GM21447 (cell line): ENCODE data around the gene SRSF7.
"Not testable (repeated sequence)": the region's sequence is repeated elsewhere in the genome, so short reads cannot be mapped to it uniquely, and the experiment has no call there.

ENCODE experiments used
- ATAC-seq: cut with Tn5 transposase; IDR thresholded peaks from one replicate; pipeline ENCODE4 v1.9.1; 2021; ENCODE audit not compliant: unreplicated experiment

SRSF7 gene

GRCh38 chr2:38750891-38751595 is at the start of gene SRSF7:
Gene SRSF7, minus strand, starts transcription at chr2:38751361. Its CDS starts 105 bp downstream, at chr2:38751256.
- ATAC-seq: peak; percentile 78

- ATAC-seq: no peak
Observed at GRCh38 chr2:38797953-38798352, 46.8 kb upstream of the SRSF7 start.

- no peak for ATAC-seq
Observed at GRCh38 chr2:38797250-38797676, 46.1 kb upstream of the SRSF7 start.

DNA sequence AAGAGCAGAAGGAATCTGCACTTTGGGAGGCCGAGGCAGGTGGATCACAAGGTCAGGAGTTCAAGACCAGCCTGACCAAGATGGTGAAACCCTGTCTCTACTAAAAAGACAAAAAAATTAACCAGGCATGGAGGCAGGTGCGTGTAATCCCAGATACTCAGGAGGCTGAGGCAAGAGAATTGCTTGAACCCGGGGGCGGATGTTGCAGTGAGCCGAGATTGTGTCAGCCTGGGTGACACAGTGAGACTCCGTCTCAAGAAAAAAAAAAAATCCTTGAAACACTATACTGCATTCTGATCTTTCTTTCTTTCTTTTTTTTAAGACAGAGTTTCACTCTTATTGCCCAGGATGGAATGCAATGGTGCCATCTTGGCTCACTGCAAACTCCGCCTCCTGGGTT is 43.9 kb upstream of the SRSF7 start:
- ATAC-seq: not testable (repeated sequence)

GRCh38 chr2:38794235-38794946 is 43.2 kb upstream of the SRSF7 start:
- ATAC-seq: no peak

GRCh38 chr2:38793511-38793910 is 42.4 kb upstream of the SRSF7 start:
- ATAC-seq: no peak

DNA sequence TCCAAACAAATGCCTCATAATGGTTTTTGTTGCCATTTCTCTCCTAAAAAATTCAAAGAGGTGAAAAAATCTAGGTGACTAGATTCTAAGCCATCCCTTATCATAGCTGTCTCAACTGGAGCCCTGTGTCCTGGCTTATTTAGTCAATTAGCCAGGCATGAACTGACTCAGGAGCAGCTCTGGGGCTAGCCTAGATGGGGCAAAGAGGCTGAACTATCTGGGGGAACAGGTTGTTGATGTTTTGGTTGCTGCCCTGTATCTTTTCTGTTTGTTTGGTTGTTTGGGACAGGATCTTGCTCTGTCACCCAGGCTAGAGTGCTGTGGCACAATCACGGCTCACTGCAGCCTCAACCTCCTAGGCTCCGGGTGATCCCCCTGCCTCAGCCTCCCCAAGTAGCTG is 41.6 kb upstream of the SRSF7 start:
- ATAC-seq: no peak

- not testable (repeated sequence) for ATAC-seq
Observed at GRCh38 chr2:38792321-38792720, 41.2 kb upstream of the SRSF7 start.

DNA sequence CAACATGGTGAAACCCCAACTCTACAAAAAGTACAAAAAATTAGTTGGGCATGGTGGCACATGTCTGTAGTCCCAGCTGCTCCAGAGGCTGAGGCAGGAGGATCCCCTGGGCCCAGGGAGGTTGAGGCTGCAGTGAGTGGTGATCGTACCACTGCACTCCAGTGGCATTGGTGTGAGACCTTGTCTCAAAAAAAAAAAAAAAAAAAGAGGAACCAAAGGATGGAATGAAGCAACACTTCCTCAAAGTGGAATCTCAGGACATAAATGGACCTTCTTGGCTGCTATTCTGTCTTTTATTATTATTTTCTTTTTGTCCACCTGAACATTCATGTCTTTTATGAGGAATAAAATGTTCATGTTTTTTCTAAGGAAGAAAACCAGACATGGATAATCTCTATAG is 40.6 kb upstream of the SRSF7 start:
- no peak for ATAC-seq

DNA sequence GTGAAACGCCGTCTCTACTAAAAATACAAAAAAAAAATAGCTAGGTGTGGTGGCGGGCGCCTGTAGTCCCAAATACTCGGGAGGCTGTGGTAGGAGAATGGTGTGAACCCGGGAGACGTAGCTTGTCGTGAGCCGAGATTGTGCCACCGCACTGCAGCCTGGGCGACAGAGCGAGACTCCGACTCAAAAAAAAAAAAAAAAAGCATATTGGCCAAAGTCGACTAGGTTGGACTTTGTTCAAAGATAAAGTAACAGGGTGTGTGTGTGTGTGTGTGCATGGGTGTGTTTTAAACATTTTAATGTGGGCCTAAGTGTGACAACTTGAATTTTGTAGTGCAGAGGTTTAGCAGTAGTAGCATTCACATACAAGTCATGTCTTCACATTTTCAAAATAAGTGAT is 38.5 kb upstream of the SRSF7 start:
- no peak for ATAC-seq

- ATAC-seq: no peak
Observed at GRCh38 chr2:38788306-38788705, 37.1 kb upstream of the SRSF7 start.

DNA sequence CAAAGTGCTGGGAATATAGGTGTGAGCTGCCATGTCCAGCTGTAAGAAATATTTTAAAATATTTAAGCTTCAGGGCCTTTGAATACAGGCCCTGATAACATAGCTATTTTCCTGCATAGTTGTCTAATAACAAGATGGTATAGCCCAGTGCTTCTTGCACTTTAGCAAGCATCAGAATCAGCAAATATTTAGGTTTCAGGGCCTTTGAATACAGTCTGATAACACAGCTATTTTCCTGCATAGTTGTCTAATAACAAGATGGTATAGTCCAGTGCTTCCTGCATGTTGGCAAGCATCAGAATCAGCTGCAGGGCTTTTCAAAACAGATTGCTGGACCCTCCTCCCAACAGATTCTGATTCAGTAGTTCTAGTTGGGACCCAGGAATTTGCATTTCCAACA is 32.4 kb upstream of the SRSF7 start:
- no peak for ATAC-seq

- no peak for ATAC-seq
Observed at GRCh38 chr2:38778687-38779082, 27.5 kb upstream of the SRSF7 start.

GRCh38 chr2:38776531-38776930 is 25.4 kb upstream of the SRSF7 start:
- ATAC-seq: no peak

GRCh38 chr2:38775921-38776225 is 24.7 kb upstream of the SRSF7 start:
- no peak for ATAC-seq

DNA sequence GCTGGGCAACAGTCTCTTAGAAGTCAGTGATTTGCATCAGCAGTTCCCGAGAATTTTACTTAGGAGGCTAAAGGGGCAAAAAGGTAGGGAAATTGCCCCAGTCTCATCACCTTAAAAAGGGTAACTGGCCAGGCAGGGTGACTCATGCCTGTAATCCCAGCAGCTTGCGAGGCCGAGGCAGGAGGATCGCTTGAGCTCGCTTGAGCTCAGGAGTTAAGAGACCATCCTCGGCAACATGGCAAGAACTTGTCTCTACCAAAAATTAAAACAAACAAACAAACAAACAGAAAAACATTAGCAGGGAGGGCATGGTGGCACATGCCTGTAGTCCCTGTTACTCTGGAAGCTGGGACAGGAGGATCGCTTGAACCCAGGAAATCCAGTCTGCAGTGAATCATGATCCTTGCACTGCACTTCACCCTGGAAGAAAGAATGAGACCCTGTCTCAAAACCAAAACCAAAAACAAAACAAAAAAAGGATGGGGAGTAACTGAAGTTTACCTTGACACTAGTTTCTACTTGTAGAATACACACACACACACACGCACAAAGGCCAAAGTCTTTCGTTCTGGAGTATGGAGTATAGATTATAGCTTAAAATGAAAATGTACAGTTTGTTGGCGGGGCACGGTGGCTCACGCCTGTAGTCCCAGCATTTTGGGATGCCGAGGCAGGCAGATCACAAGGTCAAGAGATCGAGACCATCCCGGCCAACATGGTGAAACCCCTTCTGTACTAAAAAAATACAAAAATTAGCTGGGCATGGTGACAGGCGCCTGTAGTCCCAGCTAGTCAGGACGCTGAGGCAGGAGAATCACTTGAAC is 24.1 kb upstream of the SRSF7 start:
- no peak for ATAC-seq

- no peak for ATAC-seq
Observed at GRCh38 chr2:38771632-38772031, 20.5 kb upstream of the SRSF7 start.

DNA sequence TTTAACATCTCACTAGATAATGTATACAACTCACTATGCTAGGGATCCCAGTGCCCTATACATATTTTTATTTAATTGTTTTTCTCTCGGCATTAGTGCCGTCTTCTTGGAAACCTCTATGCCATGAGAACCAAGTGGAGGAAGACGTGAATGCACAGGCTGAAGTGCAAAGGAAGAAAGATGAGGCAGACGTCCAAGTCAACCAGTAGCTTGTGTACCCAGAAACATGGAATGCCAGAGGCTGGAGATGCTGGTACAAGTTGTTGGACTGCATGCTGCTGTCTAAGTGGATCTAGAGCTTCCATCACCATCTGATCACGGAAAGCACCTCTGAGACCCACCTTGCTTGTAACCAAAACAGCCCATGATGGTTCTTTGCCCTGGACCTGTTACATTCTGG is 14.4 kb upstream of the SRSF7 start:
- no peak for ATAC-seq

DNA sequence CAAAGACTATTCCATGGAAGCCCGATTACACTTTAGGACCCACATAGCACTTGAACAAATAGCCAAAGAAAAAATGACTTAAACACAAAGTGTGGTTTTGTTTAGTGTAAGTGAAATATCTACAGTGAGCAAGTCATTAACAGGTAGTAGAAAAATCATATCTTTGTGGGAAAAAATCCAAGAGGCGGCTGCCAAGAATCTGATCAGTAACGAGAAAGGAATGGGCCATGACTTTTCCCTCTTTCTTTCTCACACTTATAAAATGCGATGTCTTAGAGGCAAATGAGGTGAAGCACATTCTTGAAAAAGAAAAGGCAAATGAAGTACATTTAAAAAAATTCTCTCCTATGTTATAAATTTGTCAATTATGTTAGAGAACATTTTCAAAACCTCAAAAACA is 14.0 kb upstream of the SRSF7 start:
- no peak for ATAC-seq

- ATAC-seq: no peak
Observed at GRCh38 chr2:38763728-38764127, 12.6 kb upstream of the SRSF7 start.

- ATAC-seq: no peak
Observed at GRCh38 chr2:38763228-38763627, 12.1 kb upstream of the SRSF7 start.

DNA sequence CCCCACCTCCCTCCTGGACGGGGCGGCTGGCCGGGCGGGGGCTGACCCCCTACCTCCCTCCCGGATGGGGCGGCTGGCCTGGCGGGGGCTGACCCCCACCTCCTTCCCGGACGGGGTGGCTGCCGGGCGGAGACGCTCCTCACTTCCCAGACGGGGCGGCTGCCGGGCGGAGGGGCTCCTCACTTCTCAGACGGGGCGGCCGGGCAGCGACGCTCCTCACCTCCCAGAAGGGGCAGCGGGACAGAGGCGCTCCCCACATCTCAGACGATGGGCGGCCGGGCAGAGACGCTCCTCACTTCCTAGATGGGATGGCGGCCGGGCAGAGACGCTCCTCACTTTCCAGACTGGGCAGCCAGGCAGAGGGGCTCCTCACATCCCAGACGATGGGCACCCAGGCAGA is 4.7 kb upstream of the SRSF7 start:
- ATAC-seq: not testable (repeated sequence)
